C4-2B (cell line): ENCODE measurements around the gene CHST12.

Experiments
- H3K27ac ChIP-seq: fragments of 450-650 bp; 2 replicates; pipeline ENCODE4 v1.5.1; 2017
- ZFX ChIP-seq: fragments of 450-650 bp; IDR thresholded peaks from 2 replicates; pipeline ENCODE4 v1.6.1; 2017
- TF ChIP-seq, protein P1 (sequence below): fragments of 450-650 bp; conservative IDR thresholded peaks from 2 replicates; pipeline ENCODE4 v1.5.1; 2017; ENCODE audit warnings: mild to moderate bottlenecking

The CHST12 gene

DNA sequence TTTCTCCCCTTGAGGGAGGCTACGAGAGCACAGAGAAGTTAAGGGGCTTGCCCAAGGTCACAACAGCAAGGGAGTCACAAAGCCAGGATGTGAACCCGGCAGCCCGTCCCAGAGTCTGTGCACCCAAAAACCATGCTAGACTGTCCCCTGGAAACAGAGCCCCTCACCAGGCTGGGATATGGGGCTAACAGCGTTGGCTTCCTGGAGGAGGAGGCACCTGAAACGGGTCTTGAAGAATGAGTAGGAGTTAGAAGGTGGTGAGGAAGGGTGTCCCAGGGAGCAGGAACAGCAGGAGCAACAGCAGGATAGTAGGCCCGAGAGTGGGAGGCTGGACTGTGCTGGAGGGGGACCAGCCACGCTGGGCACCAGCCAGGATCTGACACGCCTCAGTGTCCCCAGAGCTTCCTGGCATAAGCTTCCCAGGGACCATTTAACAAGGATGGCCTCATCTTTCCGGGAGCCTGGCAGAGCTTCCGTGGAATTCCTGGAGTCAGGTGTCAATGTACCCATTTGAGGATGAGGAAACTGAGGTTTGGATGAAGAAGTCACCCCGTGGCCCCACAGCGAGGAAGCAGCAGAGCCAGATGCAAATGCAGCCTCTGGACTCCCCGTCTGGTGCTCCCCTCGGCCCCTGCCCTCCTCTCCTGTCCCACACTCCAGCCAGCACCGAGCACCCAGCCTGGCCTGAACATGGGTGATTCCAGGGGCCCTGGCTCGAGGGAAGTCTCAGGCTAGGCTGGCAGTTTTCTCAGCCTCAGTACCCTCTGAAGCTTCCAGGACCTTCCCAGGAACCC, 76.1 kb downstream of the CHST12 start:
- TF ChIP-seq, protein P1, sequence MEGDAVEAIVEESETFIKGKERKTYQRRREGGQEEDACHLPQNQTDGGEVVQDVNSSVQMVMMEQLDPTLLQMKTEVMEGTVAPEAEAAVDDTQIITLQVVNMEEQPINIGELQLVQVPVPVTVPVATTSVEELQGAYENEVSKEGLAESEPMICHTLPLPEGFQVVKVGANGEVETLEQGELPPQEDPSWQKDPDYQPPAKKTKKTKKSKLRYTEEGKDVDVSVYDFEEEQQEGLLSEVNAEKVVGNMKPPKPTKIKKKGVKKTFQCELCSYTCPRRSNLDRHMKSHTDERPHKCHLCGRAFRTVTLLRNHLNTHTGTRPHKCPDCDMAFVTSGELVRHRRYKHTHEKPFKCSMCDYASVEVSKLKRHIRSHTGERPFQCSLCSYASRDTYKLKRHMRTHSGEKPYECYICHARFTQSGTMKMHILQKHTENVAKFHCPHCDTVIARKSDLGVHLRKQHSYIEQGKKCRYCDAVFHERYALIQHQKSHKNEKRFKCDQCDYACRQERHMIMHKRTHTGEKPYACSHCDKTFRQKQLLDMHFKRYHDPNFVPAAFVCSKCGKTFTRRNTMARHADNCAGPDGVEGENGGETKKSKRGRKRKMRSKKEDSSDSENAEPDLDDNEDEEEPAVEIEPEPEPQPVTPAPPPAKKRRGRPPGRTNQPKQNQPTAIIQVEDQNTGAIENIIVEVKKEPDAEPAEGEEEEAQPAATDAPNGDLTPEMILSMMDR, result no peak
- no peak for TF ChIP-seq ZFX

DNA sequence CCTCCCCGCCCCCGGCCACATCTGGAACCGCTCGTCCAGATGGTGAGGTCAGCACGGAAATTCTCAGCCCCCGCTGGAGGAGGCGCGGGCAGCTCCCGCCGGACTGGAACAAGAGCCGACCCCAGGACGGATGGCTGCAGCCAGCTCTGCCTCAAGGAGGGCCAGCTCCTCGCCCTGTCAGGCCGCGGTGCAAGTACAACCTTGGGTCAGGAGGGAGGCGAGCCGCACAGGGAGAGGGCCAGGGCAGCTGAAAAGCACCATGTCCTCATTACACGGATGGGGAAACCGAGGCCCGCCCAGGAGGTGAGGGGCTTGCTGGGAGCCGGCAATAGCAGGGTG, 76.6 kb downstream of the CHST12 start:
- H3K27ac ChIP-seq, result peak overlapping the region; percentile 79
- TF ChIP-seq, protein P1, result no peak
- no peak for TF ChIP-seq ZFX

More for the DNA sequence above, 76.1 kb downstream of the CHST12 start:
- peak overlapping the region; percentile 79 for H3K27ac ChIP-seq

DNA sequence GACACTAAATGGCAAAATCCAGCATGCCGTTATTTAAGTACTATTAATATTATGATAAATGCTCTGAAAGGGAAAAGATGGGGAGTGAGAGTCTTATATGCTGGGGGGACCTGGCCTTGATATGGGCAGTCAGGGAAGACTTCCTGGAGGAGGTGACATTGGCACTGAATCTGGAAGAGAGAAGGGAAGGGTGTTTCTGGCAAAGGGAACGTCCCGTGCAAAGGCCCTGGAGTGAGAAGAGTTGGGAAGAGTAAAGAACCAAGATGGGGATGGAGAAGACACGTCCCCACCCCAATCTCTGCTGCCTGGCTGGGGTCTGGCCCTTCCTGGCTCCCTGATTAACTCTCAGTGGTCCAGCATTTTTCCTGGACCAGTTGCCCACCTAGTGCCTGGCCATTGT, 77.8 kb downstream of the CHST12 start:
- no peak overlapping the region for H3K27ac ChIP-seq
- TF ChIP-seq ZFX, result no peak

DNA sequence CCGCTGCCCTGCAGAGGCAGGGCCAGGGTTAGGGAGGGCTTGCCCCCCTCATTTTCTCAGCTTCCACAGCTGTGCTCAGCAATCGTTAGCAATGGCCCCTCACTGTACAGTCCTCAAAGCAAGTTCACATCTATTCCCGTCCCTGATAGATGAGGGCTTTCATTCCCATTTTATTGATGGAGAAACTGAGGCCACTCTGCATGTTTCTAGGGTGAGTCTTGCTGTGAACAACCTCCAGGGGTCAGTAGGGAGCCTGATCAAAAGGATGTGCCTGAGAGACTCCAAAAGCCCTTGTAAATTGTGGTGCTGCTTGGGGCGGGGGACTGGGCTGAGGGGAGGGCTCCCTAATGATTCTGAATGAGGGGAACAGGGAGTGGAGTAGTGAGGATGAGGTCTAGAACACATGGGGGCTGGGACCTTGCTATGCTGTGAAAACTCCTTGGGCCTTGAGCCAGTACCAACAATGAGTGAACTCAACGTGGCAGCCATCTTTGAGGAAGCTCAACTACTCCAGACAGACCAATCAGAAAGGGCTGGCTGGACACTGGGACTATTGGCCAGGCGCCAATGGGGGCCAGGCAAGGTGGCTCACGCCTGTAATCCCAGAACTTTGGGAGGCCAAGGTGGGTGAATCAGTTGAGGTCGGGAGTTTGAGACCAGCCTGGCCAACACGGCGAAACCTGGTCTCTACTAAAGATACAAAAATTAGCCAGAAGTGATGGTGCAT, 79.5 kb downstream of the CHST12 start:
- no peak overlapping the region for H3K27ac ChIP-seq
- TF ChIP-seq ZFX, result no peak
- TF ChIP-seq, protein P1, result no peak

DNA sequence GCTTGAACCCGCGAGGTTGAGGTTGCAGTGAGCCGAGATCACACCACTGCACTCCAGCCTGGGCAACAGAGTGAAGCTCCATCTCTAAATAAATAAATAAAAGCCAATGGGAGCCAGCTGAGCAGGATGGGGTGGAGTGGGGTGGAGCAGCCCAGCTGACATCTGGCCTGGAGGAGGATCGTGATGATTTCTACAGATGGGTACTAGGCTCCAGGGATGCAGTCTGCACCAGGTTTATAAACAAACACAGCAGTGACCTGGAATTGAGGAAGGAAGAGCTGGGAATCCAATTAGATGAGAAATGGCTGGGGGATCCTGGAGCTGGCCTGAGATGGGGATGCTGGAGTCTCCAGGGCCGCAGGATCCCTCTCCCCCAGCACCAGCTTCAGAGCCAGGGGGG, 80.1 kb downstream of the CHST12 start:
- H3K27ac ChIP-seq, result no peak overlapping the region
- TF ChIP-seq, protein P1, result no peak
- TF ChIP-seq ZFX, result no peak

DNA sequence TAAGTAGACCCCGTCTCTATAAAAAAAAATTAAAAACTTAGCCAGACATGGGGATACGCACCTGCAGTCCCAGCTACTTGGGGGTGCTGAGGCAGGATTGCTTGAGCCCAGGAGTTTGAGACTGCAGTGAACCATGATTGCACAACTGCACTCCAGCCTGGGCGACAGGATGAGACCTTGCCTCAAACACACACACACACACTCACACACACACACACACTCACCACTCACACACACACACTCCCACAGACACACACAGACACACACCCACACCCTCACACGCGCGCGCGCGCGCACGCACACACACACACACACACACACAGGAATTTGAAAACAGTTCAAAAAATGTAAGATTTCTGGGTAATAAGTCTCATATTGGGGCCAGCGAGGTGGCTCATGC, 81.5 kb downstream of the CHST12 start:
- TF ChIP-seq, protein P1, result no peak
- TF ChIP-seq ZFX, result no peak
- no peak overlapping the region for H3K27ac ChIP-seq

DNA sequence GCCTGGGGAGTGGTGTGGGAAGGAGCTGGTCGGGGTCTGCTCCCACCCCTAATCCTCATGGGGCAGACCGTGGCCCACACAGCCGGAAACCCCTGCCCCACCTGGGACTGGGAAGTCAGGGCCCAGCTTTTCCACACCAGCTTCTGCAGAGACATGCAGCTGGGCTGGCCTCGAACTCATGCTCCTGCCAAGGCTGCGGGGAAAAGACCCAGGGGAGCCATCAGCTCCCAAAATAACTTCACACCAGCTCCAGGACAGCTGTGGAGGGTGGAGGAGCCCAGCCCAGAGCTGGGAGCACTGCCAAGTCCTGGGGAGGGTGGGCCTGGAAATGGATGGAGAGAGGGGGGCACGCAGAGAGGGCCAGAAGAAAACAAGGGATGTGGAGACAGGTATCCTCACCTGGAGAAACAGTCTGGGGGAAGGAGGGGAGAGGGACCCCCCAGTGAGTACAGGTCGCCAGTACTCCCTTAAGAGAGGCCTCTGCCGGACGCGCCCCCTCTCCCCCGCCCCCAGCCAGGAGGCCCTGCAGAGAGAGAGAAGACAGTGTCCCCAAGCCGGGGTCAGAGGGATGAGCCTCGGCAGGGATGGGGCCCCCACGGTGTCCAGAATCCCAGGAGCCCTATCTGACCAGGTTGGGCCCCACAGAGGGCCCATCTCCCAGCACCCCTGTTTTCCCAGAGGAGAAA, 84.3 kb downstream of the CHST12 start:
- H3K27ac ChIP-seq, result no peak overlapping the region
- TF ChIP-seq ZFX, result no peak
- TF ChIP-seq, protein P1, result no peak
